ENCODE data around the gene SREBF1.

Gene SREBF1

DNA sequence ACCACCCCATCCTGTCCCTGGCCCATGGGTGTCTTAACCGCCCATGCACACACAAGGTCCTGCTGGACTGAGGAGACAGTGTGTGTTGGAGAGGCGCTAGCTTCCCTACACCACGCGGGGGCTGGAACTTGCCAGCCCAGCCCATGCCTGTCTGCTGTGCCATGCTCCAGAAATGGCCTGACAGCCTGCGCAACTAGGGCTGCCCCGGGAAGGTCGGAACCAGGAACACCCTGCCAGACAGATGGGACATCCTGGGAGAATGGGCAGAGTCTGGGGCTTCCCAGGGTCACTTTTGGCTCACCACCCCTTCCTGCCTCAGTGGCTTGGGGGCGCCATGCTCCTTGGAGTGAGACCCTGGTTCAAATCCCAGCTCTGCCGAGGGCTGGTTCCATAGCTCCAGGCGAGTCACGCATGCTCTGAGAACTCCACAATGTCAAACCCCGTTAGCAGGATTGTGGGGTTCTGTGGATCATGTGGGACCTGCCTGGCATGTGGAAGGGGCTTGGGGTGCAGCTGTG is 36.2 kb downstream of the SREBF1 start:
- DNase-seq (ENCODE audit: low read depth in 2 of 2), result no peak
- no peak overlapping the region for H3K4me3 ChIP-seq (replicated peaks in 1 of 2; ENCODE audit: low read depth in 2 of 2, low read length in 2 of 2)
- TF ChIP-seq, protein P1, sequence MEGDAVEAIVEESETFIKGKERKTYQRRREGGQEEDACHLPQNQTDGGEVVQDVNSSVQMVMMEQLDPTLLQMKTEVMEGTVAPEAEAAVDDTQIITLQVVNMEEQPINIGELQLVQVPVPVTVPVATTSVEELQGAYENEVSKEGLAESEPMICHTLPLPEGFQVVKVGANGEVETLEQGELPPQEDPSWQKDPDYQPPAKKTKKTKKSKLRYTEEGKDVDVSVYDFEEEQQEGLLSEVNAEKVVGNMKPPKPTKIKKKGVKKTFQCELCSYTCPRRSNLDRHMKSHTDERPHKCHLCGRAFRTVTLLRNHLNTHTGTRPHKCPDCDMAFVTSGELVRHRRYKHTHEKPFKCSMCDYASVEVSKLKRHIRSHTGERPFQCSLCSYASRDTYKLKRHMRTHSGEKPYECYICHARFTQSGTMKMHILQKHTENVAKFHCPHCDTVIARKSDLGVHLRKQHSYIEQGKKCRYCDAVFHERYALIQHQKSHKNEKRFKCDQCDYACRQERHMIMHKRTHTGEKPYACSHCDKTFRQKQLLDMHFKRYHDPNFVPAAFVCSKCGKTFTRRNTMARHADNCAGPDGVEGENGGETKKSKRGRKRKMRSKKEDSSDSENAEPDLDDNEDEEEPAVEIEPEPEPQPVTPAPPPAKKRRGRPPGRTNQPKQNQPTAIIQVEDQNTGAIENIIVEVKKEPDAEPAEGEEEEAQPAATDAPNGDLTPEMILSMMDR (IDR thresholded peaks at IDR 0.05; ENCODE audit: low read depth, low read length), result no peak

DNA sequence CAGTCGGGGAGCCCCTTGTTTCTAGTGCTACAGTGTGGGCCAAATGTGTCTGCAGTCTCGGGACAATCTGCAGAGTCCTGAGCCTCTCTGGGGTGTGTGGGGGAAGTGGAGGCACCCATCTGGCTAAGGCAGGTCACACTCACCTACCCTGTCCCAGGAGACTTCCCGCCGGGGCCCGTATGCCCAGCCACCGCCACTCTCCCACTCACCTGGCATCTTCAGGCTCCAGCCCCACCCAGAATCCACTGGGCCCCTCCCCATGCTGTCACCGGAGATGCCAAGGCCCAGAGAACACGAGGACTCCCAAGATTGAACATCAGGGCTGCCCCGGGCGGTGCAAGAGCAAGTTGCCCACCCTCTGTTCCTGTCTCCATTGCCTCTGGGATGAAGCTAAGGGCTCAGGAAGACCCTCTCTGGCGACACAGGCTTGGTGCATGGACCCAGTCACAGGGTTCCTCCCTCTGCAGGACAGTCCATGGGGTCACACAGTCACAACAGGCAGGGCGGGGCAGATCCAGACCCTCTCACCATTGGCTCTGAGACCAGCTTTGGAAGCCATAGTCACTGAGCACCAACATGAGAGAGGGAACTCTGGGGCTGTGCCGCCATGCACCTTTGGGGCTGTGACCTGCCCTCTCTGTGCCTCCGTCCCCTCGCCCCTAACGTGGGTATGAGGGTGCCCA is 38.1 kb downstream of the SREBF1 start:
- TF ChIP-seq, protein P1 (IDR thresholded peaks at IDR 0.05; ENCODE audit: low read depth, low read length), result no peak
- H3K4me3 ChIP-seq (replicated peaks in 1 of 2; ENCODE audit: low read depth in 2 of 2, low read length in 2 of 2), result no peak overlapping the region
- DNase-seq (ENCODE audit: low read depth in 2 of 2), result no peak

DNA sequence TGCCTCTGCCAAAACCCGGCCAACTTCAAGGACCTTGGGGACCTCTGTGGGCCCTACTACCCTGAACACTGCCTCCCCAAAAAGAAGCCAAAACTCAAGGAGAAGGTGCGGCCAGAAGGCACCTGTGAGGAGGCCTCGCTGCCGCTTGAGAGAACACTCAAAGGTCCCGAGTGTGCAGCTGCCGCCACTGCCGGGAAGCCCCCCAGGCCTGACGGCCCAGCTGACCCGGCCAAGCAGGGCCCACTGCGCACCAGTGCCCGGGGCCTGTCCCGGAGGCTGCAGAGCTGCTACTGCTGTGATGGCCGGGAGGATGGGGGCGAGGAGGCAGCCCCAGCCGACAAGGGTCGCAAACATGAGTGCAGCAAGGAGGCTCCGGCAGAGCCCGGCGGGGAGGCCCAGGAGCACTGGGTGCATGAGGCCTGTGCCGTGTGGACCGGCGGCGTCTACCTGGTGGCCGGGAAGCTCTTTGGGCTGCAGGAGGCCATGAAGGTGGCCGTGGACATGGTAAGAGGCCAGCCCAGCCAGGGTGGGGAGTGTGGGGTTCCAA is 38.7 kb downstream of the SREBF1 start:
- H3K4me3 ChIP-seq (replicated peaks in 1 of 2; ENCODE audit: low read depth in 2 of 2, low read length in 2 of 2), result no peak overlapping the region
- DNase-seq (ENCODE audit: low read depth in 2 of 2), result no peak
- TF ChIP-seq, protein P1 (IDR thresholded peaks at IDR 0.05; ENCODE audit: low read depth, low read length), result no peak

- no peak for DNase-seq (ENCODE audit: low read depth in 2 of 2)
- no peak overlapping the region for H3K4me3 ChIP-seq (replicated peaks in 1 of 2; ENCODE audit: low read depth in 2 of 2, low read length in 2 of 2)
- TF ChIP-seq, protein P1 (IDR thresholded peaks at IDR 0.05; ENCODE audit: low read depth, low read length), result no peak
Observed at GRCh38 chr17:17797119-17797809, 39.5 kb downstream of the SREBF1 start.

DNA sequence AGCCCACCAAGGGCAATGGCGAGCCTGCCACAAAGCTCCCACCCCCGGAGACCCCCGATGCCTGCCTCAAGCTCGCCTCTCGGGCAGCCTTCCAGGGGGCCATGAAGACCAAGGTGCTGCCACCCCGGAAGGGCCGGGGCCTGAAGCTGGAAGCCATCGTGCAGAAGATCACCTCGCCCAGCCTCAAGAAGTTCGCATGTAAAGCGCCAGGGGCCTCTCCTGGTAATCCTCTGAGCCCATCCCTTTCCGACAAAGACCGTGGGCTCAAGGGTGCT is 40.1 kb downstream of the SREBF1 start:
- TF ChIP-seq, protein P1 (IDR thresholded peaks at IDR 0.05; ENCODE audit: low read depth, low read length), result no peak

GRCh38 chr17:17795946-17796786 is 40.6 kb downstream of the SREBF1 start:
- DNase-seq (ENCODE audit: low read depth in 2 of 2), result no peak
- TF ChIP-seq, protein P1 (IDR thresholded peaks at IDR 0.05; ENCODE audit: low read depth, low read length), result no peak

More for the DNA sequence above, 40.1 kb downstream of the SREBF1 start:
- no peak overlapping the region for H3K4me3 ChIP-seq (replicated peaks in 1 of 2; ENCODE audit: low read depth in 2 of 2, low read length in 2 of 2)
- DNase-seq (ENCODE audit: low read depth in 2 of 2), result no peak

More at GRCh38 chr17:17795946-17796786, 40.6 kb downstream of the SREBF1 start:
- no peak overlapping the region for H3K4me3 ChIP-seq (replicated peaks in 1 of 2; ENCODE audit: low read depth in 2 of 2, low read length in 2 of 2)
